GM10266 (cell line): Measurements from ENCODE around the gene TMEM198.

Experiments used
- DNase-seq: peaks from one replicate; pipeline ENCODE4 v3.0.0; 2012; ENCODE audit errors: extremely low spot score
- CTCF ChIP-seq: IDR thresholded peaks from 2 replicates; pipeline ENCODE4 v1.5.1; 2012; ENCODE audit warnings: mild to moderate bottlenecking, low read depth; ENCODE audit not compliant: control insufficient read depth, insufficient read depth; ENCODE audit errors: missing control alignments

TMEM198 gene

GRCh38 chr2:219556413-219556812 lies 12.6 kb downstream of the TMEM198 start:
- no peak for DNase-seq
- TF ChIP-seq CTCF, result no peak

GRCh38 chr2:219557320-219557719 lies 13.5 kb downstream of the TMEM198 start:
- no peak for TF ChIP-seq CTCF
- no peak for DNase-seq

GRCh38 chr2:219557791-219558785 lies 14.3 kb downstream of the TMEM198 start:
- DNase-seq, result no peak
- no peak for TF ChIP-seq CTCF

GRCh38 chr2:219559156-219559915 lies 15.5 kb downstream of the TMEM198 start:
- no peak for DNase-seq
- no peak for TF ChIP-seq CTCF

GRCh38 chr2:219560037-219560892 lies 16.4 kb downstream of the TMEM198 start:
- peak; percentile 77 for DNase-seq
- peak; percentile 54 for TF ChIP-seq CTCF

GRCh38 chr2:219560893-219561178 lies 17.0 kb downstream of the TMEM198 start:
- DNase-seq, result no peak
- no peak for TF ChIP-seq CTCF
